Tibial nerve (tissue), 4 donors: ENCODE data around the gene FEM1B. TPM values are rescaled to one million over a fixed set of nuclear protein-coding genes. Genes with fewer than 3 reads are reported as not detected.

Experiments used
- DNase-seq, 2 donors: peaks; one replicate each; pipeline ENCODE4 v3.0.0-alpha.2; 2019; ENCODE audit warnings: low spot score in 2 of 2
- H3K27ac ChIP-seq, 4 donors: fragments of 200-600 bp; sonication (generic) in 3 of 4; one replicate each; pipeline ENCODE4 v1.5.1; 2017 to 2019; ENCODE audit warnings: mild to moderate bottlenecking in 1 of 4
- H3K27me3 ChIP-seq, 2 donors: fragments of 200-600 bp; sonication (generic) in 1 of 2; one replicate each; pipeline versions ENCODE4 v1.5.1 to v1.6.0; 2017 to 2019
- H3K36me3 ChIP-seq, 3 donors: fragments of 200-600 bp; sonication (generic); one replicate each; pipeline ENCODE4 v1.5.1; 2018 to 2019
- H3K4me1 ChIP-seq, 4 donors: fragments of 200-600 bp; sonication (generic) in 3 of 4; one replicate each; pipeline ENCODE4 v1.5.1; 2017 to 2019
- H3K4me3 ChIP-seq, 4 donors: fragments of 200-600 bp; sonication (generic) in 3 of 4; one replicate each; pipeline ENCODE4 v1.5.1; 2017 to 2019; ENCODE audit warnings: mild to moderate bottlenecking in 1 of 4, moderate library complexity in 1 of 4
- H3K9me3 ChIP-seq, 4 donors: fragments of 200-600 bp; sonication (generic) in 3 of 4; one replicate each; pipeline ENCODE4 v1.5.1; 2017 to 2019
- CTCF ChIP-seq, 5 experiments: fragments of 200-600 bp in 3 of 5; fragments of 450-650 bp in 2 of 5; sonication (generic) in 3 of 5; IDR thresholded peaks; one replicate each; pipeline ENCODE4 v1.5.1; 2016 to 2019; ENCODE audit warnings: antibody characterized with exemption in 5 of 5, mild to moderate bottlenecking in 3 of 5, moderate library complexity in 2 of 5
- EP300 ChIP-seq, 2 donors: sonication (generic); formaldehyde crosslinking; IDR thresholded peaks; one replicate each; pipeline ENCODE4 v1.6.1; 2017; ENCODE audit warnings: antibody characterized with exemption in 2 of 2, mild to moderate bottlenecking in 1 of 2
- POLR2A ChIP-seq, 2 donors: fragments of 450-650 bp; IDR thresholded peaks; one replicate each; pipeline ENCODE4 v1.6.1; 2017; ENCODE audit warnings: antibody characterized with exemption in 2 of 2, mild to moderate bottlenecking in 2 of 2, moderate library complexity in 2 of 2
- WGBS, 2 donors: methylation state at CpG; one replicate each; pipeline ENCODE4 v1.1.5; 2018; 5-methylcytosine and 5-hydroxymethylcytosine counted together
- total RNA-seq, 4 donors: library from RNA; depleted of rRNA; stranded (reverse); fragments of >200 nt; gene quantifications; one replicate each; pipeline ENCODE4 v1.1.0, GENCODE V29; 2016

FEM1B gene
- total RNA-seq, 4 donors from 2014 or later, result 39.0 to 47.6 (median 39.9) TPM

- Histone ChIP-seq H3K9me3 (no peaks in the 10 kb centered on the region), H3K36me3 (no peaks in the 10 kb centered on the region), H3K27me3 (no peaks in the 10 kb centered on the region), H3K4me1 (no peaks in the 10 kb centered on the region), H3K27ac (no peak overlapping the region), H3K4me3 (no peak overlapping the region)
- WGBS, 2 donors, result 74 to 87% methylated on average over 8 to 9 of the region's 9 CpGs
- TF ChIP-seq CTCF (IDR thresholded peaks at IDR 0.05) (no peak), EP300 (IDR thresholded peaks at IDR 0.05) (no peak), POLR2A (IDR thresholded peaks at IDR 0.05) (no peak)
- no peak for DNase-seq
Observed at GRCh38 chr15:68322796-68323195, 45.3 kb downstream of the FEM1B start.

GRCh38 chr15:68325726-68326125 lies 48.2 kb downstream of the FEM1B start:
- Histone ChIP-seq H3K9me3 (no peaks in the 10 kb centered on the region), H3K27me3 (no peaks in the 10 kb centered on the region), H3K4me3 (no peak overlapping the region), H3K4me1 (no peaks in the 10 kb centered on the region), H3K27ac (no peak overlapping the region), H3K36me3 (no peaks in the 10 kb centered on the region)
- TF ChIP-seq EP300 (IDR thresholded peaks at IDR 0.05) (no peak), CTCF (IDR thresholded peaks at IDR 0.05) (no peak), POLR2A (IDR thresholded peaks at IDR 0.05) (no peak)
- 89 to 90% methylated on average over 4 of the region's 4 CpGs for WGBS, 2 donors
- DNase-seq, result no peak

- H3K27me3 ChIP-seq, result no peaks in the 10 kb centered on the region
- 68 to 78% methylated on average over 7 to 11 of the region's 11 CpGs for WGBS, 2 donors
- TF ChIP-seq EP300 (IDR thresholded peaks at IDR 0.05), result no peak
- no peak for TF ChIP-seq CTCF (IDR thresholded peaks at IDR 0.05)
- no peak for TF ChIP-seq POLR2A (IDR thresholded peaks at IDR 0.05)
- H3K4me3 ChIP-seq, result no peak overlapping the region
- no peak for DNase-seq
- no peaks in the 10 kb centered on the region for H3K4me1 ChIP-seq
- no peaks in the 10 kb centered on the region for H3K9me3 ChIP-seq
- H3K27ac ChIP-seq, result no peak overlapping the region
- no peaks in the 10 kb centered on the region for H3K36me3 ChIP-seq
Observed at GRCh38 chr15:68326711-68327354, 49.3 kb downstream of the FEM1B start.

- no peaks in the 10 kb centered on the region for H3K36me3 ChIP-seq
- H3K4me1 ChIP-seq, result peaks cover 0 to under 1% (median under 1%) of the 10 kb centered on the region in 4 donors
- DNase-seq, result no peak
- no peak overlapping the region for H3K4me3 ChIP-seq
- H3K27ac ChIP-seq, result no peak overlapping the region
- no peaks in the 10 kb centered on the region for H3K27me3 ChIP-seq
- TF ChIP-seq EP300 (IDR thresholded peaks at IDR 0.05), result no peak
- no peak for TF ChIP-seq POLR2A (IDR thresholded peaks at IDR 0.05)
- TF ChIP-seq CTCF (IDR thresholded peaks at IDR 0.05), result no peak
- WGBS, 2 donors, result 84 to 88% methylated on average over 8 of the region's 8 CpGs
- no peaks in the 10 kb centered on the region for H3K9me3 ChIP-seq
Observed at GRCh38 chr15:68328443-68328842, 50.9 kb downstream of the FEM1B start.

- TF ChIP-seq EP300 (IDR thresholded peaks at IDR 0.05) (no peak), CTCF (IDR thresholded peaks at IDR 0.05) (no peak), POLR2A (IDR thresholded peaks at IDR 0.05) (no peak)
- Histone ChIP-seq H3K4me1 (peaks cover 0 to 6% (median 4%) of the 10 kb centered on the region in 4 donors), H3K27ac (no peak overlapping the region), H3K4me3 (no peak overlapping the region), H3K9me3 (no peaks in the 10 kb centered on the region), H3K27me3 (no peaks in the 10 kb centered on the region), H3K36me3 (no peaks in the 10 kb centered on the region)
- DNase-seq, result no peak
- 92 to 96% methylated on average over 3 of the region's 3 CpGs for WGBS, 2 donors
Observed at GRCh38 chr15:68328964-68329363, 51.4 kb downstream of the FEM1B start.
